HG03378 (cell line): ENCODE data around the gene OTUB2.

ENCODE experiments used
- ATAC-seq: cut with Tn5 transposase; IDR thresholded peaks from one replicate; pipeline ENCODE4 v1.9.1; 2021; ENCODE audit warnings: mild to moderate bottlenecking, moderate library complexity; ENCODE audit not compliant: unreplicated experiment

Gene OTUB2

DNA sequence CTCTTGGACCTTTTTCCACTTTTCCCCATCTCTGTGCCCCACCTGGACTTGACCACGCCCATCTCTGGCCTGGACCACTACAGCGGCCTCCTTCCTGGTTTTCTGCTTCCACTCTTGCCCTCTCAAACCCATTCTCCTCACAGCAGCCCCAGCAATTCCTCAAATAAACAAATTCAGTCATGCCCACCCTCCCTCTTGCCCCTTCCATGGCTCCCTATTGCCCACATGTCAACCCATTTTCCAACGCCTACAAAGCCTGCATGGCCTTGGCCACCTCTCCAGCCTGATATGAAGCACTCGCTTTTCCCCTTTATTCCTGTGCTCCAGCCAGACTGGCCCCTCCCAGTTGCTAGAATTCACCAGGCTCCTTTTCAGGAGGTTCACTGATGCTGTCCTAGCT lies 5.9 kb upstream of the OTUB2 start:
- no peak for ATAC-seq

DNA sequence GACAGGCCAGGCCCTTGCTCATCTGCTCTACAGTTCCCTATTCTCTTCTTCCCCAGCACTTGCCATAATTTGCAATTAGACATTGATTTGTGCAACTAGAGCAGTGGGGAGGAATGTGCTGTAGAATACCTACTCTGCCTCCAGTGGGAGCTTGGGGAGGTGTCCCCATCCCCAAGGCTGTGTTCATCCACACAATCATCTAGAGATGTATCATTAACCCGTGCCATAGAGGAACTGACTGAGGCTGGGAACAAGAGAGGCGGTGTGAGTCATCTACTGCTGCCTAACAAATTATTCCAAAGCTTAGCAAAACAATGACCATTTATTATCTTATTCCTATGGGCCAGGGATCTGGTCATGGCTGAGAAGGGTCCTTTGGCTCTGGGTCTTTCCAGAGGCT lies 5.1 kb upstream of the OTUB2 start:
- no peak for ATAC-seq

DNA sequence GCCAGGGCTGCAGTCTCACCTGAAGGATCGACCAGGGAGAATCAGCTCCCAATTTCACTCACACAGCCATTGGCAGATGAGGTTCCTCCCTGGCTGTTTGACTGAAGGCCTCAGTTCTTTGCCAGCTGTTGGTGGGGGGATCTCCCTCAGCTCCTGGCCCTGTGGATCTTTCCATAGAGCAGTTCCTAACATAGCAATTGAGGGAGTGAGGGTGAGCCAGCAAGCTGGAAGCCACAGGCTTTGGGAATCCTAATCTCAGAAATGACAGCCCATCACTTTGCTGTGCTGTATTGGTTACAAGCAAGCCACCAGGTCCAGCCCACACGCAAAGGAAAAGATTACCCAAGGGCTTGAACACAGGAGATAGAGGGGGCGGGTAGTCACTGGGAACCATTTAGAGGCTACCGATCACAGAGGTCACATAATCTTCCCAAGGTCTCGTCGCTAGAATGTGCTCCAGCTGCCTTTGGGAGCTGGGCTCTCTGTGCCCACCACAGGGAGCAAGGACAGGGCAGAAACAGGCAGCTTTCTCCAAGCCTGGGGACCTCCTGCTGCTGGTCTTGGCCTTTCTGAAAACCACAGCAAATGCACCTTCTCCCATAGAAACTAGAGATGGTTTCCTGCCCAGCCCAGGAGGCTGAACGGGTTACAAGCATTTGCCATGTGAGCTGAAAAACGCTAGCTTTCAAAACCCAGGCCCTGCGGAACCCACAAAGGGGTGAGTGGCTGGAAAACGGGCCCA lies 4.6 kb upstream of the OTUB2 start:
- ATAC-seq, result no peak

DNA sequence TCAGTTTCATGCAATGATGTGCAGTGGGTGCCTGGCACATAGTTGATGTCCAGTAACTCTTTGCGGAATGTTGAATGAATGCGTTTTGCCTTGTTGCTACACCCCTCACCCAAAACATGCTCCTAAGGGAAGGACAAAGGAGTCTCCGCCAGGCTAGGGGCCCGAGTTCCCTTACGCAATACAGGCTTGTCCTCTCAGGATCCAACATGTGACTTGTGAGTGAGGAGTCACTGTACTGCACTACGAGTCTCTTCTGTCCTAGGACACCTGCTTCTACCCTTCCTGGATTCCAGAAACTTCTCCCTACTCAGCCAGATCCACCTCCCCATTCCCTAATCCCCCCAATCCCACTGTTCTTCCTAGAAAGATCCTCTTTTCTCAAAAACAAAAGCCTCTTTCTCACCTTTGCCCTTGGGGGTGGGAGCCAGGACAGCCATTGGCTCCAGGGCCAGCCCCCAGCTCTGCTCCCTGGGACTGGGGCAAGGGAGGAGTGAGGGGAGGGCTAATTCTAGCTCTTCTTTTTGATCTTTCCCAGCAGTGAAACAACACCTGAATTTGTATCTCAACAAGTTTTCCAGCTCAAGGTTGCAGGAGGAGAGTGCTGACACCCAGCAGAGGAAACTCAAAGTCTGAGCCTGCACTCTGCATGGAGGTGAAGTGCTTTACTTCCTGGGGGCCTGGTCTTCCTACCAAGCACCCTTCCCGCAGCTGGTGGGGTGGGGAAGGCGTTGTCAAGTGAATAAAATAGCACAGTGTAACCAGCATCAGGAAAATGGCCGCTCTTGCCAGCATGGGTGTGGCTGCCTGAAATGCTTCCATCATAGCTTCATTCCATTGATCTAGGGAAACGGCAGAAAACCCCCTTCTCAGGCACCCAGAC lies 3.4 kb upstream of the OTUB2 start:
- ATAC-seq, result no peak

DNA sequence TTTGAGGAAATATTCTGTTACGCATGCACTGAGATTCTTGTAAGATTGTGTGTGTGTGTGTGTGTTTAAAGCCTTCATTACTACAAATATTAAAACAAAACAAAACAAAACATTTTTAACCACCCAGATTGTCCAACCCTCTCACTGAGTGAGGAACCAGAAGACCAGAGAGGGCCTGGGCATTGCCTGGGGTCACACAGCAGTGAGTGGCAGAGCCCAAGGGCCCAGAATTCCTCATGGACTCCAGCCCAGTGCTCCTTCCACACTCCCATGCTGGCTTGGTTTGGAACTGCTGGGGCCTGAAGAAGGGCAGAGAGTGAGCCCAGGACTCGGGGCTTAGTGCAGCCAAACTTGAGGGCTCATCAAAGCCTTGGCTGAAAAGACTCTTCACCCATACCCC lies 1.6 kb upstream of the OTUB2 start:
- no peak for ATAC-seq

DNA sequence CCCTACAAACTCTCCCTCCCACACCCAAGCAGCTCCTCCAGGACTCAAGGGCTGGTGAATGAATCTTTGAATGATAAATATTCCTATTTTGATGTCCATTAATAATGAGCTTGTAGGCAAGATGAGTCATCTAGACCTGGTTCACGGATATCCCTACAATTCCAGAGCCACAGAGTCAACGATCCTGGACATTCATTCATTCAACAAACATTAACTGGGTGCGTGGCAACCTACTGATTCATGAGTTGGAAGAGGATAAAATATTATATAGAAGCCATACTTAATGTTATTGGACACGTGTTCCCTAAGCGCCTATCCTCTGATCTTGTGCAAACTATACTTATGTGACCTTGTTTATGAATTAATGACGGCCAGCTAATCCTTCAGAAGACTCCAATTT lies 420 bp upstream of the OTUB2 start:
- no peak for ATAC-seq

DNA sequence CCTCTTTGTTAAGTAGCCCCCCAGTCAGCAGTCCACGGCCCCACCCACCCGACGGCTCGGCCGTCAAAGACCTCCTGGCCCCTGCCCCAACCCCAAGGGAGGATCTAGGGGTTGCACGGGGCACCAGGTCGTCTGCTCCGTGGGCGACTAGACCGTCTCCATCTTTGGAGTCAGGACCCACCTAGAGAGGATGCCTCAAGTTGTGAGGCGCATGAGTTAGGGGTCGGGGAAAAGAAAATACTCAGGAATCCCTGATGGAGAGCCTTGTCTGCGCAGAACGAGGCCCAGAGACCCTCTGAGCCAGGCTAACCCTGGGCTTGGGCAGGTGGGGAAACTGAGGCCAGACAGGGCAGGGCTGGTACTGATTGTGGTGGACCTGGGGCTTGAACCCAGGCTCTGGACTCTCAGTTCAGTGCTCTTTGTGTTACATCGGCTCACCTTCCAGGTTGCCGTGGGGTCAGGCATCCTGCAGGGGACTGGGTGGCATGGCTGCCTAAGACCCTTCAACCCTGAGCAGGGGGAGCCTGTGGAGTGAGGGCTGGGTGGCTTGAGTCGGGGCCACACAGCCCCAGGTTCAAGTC lies 839 bp downstream of the OTUB2 start:
- ATAC-seq, result no peak

- no peak for ATAC-seq
Measured at GRCh38 chr14:94027566-94028449, 1.7 kb downstream of the OTUB2 start.

DNA sequence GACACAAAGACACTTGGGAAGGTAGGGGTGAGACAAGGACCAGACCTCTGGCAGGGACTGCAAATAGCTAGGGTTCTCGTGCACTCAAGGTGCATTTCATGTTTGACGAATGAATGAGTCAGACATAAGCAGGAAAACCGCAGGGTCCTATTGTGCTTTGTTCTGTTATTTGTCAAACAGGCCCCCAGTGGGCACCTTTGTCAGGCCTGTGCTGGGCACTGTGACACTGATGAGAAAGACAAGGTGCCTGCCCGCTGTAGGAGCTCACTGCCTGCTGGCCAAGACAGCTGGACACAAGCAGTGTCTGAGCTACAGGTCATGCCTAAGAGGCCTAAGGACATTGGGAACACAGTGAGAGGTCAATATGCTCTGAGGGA lies 2.3 kb downstream of the OTUB2 start:
- no peak for ATAC-seq

- no peak for ATAC-seq
Measured at GRCh38 chr14:94029265-94029664, 3.1 kb downstream of the OTUB2 start.

DNA sequence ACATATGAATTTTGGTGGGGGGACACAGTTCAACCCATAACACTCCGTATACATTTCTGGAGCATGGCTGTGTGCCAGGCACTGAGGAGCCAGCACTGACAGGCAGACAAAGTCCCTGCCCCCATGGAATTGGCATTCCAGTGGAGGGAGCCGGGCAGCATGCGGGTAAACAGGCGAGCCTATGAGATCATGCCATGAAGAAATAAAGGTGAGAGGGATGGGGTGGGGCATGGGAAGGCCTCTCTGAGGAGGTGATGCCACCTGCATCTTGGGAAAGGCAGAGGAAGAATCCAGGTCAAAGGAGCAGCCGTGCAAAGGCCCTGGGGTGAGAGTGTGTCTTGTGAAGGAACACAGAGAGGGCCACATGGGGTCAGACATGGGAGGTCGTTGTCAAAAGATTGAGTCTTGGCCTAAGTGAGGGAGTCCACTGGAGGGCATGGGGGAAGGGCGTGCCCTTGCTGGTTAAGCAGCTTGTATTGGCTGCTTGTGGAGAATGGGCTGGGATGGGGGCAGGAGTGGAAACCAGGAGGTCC lies 3.6 kb downstream of the OTUB2 start:
- no peak for ATAC-seq

GRCh38 chr14:94030571-94030970 lies 4.4 kb downstream of the OTUB2 start:
- no peak for ATAC-seq

GRCh38 chr14:94031161-94031882 lies 5.2 kb downstream of the OTUB2 start:
- ATAC-seq, result no peak

GRCh38 chr14:94031883-94032279 lies 5.7 kb downstream of the OTUB2 start:
- no peak for ATAC-seq

DNA sequence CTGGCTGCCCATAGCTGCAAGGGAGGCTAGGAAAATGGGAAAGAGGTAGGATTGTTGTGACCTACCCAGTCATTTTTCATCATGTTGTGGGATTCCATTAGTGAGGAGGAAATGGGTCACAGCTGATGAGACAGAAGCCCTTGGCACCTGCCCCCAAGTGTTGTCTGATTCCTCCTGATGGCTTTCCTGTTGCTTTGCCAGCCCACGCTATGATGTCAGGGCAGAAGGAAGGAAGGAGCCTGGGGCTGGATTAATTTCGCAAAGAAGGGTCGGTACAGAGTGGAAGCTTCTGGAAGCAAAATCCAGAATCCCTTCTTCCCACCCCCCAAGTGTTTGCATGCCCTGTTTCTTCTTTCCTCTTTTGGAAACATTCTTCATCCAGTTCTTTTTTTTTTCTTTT lies 8.7 kb downstream of the OTUB2 start:
- no peak for ATAC-seq

DNA sequence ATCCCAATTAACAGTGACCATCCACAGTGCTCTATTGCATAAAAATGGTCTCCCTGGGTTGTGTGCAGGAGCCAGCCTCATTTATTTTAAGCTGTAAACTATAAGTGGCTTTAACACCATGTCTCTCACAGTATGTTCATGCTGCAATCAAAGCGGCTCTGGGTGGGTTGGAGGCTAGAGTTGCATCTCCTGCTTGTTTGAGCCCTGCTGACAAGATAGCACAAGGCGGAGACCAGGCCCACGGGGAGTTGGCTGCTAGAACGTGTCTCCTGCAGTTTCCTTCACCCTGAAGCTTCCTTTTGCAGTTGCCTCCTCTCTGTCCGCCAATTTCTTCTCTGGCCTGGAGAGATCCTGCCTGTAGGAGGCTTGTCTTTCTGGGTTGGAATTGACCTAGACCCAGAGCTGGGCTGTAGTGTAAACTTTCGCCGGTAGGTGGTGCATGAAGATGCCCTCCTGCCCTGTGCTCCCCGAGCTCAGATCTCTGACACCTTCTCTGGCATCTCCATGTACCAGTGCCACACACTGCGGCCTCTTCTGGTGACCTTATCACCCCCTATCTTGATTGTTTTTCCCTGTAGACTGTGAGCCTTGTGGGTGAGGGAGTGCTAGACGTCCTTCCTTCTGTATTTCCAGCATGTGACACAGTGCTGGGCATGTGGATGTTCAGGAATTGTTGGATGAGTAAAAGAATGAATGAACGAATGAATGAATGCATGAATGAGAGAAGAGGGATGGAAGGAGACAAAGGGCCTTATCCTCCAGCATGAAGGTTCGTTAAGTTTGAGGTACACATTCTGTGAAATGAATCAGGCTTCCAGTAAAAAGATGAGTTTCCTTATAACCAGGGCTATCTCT lies 10.4 kb downstream of the OTUB2 start:
- ATAC-seq, result peak; percentile 74

- no peak for ATAC-seq
Measured at GRCh38 chr14:94037954-94038353, 11.8 kb downstream of the OTUB2 start.

- ATAC-seq, result no peak
Measured at GRCh38 chr14:94038510-94038909, 12.4 kb downstream of the OTUB2 start.
